B cell (primary cell): Measurements from ENCODE around the gene BAAT.

ENCODE experiments used
- EZH2 ChIP-seq: IDR thresholded peaks from 2 replicates; pipeline ENCODE4 v1.6.1; 2012; ENCODE audit warnings: borderline replicate concordance, low read depth, mild to moderate bottlenecking, moderate library complexity, low read length; ENCODE audit not compliant: insufficient read depth, poor library complexity, severe bottlenecking
- TF ChIP-seq, protein P1 (sequence below): fragments of 200-600 bp; IDR thresholded peaks from one replicate; pipeline ENCODE4 v1.8.0; 2022; ENCODE audit warnings: antibody characterized with exemption, mild to moderate bottlenecking

- TF ChIP-seq, protein P1, sequence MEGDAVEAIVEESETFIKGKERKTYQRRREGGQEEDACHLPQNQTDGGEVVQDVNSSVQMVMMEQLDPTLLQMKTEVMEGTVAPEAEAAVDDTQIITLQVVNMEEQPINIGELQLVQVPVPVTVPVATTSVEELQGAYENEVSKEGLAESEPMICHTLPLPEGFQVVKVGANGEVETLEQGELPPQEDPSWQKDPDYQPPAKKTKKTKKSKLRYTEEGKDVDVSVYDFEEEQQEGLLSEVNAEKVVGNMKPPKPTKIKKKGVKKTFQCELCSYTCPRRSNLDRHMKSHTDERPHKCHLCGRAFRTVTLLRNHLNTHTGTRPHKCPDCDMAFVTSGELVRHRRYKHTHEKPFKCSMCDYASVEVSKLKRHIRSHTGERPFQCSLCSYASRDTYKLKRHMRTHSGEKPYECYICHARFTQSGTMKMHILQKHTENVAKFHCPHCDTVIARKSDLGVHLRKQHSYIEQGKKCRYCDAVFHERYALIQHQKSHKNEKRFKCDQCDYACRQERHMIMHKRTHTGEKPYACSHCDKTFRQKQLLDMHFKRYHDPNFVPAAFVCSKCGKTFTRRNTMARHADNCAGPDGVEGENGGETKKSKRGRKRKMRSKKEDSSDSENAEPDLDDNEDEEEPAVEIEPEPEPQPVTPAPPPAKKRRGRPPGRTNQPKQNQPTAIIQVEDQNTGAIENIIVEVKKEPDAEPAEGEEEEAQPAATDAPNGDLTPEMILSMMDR: no peak
- TF ChIP-seq EZH2: no peak
Observed at GRCh38 chr9:101399643-101399970, 14.8 kb upstream of the BAAT start.
